ENCODE measurements around the gene IL22RA1. TPM values are rescaled to one million over a fixed set of nuclear protein-coding genes. Genes with fewer than 3 reads are reported as not detected.

IL22RA1 gene
- total and polyA plus RNA-seq, 10 of the 15 experiments (the other 5 are each of a cell fraction or from before 2014, with no cell fraction given), result not detected

DNA sequence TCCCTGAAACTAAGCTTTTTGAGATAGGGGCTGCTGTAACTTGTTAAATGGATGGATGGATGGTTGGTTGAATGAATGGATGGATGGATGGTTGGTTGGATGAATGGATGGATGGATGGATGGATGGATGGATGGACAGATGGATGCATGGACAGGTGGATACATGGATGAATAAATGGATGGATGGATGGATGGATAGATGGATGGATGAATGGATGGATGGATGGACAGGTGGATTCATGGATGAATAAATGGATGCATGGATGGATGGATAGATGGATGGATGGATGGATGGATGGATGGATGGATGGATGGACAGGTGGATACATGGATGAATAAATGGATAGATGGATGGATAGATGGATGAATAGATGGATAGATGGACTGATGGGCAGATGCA lies 57.9 kb downstream of the IL22RA1 start (continued):
- TF ChIP-seq, protein P1, sequence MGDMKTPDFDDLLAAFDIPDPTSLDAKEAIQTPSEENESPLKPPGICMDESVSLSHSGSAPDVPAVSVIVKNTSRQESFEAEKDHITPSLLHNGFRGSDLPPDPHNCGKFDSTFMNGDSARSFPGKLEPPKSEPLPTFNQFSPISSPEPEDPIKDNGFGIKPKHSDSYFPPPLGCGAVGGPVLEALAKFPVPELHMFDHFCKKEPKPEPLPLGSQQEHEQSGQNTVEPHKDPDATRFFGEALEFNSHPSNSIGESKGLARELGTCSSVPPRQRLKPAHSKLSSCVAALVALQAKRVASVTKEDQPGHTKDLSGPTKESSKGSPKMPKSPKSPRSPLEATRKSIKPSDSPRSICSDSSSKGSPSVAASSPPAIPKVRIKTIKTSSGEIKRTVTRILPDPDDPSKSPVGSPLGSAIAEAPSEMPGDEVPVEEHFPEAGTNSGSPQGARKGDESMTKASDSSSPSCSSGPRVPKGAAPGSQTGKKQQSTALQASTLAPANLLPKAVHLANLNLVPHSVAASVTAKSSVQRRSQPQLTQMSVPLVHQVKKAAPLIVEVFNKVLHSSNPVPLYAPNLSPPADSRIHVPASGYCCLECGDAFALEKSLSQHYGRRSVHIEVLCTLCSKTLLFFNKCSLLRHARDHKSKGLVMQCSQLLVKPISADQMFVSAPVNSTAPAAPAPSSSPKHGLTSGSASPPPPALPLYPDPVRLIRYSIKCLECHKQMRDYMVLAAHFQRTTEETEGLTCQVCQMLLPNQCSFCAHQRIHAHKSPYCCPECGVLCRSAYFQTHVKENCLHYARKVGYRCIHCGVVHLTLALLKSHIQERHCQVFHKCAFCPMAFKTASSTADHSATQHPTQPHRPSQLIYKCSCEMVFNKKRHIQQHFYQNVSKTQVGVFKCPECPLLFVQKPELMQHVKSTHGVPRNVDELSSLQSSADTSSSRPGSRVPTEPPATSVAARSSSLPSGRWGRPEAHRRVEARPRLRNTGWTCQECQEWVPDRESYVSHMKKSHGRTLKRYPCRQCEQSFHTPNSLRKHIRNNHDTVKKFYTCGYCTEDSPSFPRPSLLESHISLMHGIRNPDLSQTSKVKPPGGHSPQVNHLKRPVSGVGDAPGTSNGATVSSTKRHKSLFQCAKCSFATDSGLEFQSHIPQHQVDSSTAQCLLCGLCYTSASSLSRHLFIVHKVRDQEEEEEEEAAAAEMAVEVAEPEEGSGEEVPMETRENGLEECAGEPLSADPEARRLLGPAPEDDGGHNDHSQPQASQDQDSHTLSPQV (IDR thresholded peaks at IDR 0.05), result no peak
- no peak for TF ChIP-seq NFYA (IDR thresholded peaks at IDR 0.05; ENCODE audit: borderline replicate concordance, low read depth, low read length)

DNA sequence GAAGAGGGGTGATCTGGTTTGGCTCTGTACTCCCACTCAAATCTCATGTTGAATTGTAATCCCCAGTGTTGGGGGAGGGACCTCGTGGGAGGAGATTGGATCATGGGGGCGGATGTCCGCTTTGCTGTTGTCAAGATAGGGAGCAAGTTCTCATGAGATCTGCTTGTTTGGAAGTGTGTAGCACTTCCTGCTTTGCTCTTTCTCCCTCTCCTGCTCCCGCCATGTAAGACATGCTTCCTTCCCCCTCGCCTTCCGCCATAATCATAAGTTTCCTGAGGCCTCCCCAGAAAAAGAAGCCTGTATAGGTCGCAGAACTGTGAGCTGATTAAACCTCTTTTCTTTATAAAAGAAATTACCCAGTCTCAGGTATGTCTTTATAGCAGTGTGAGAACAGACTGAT lies 58.9 kb downstream of the IL22RA1 start:
- DNase-seq (ENCODE audit: low read depth, low spot score) (no peak), ATAC-seq (no peak), FAIRE-seq (no peak)
- no peak overlapping the region for H3K4me2 ChIP-seq (ENCODE audit: control insufficient read depth, insufficient read depth)
- WGBS (ENCODE audit: insufficient coverage, insufficient replicate concordance, low lambda C conversion rate, missing lambda C conversion rate), result 42% methylated on average over 7 of the region's 7 CpGs
- in situ Hi-C loops (cut with MboI) (no loop called here), intact Hi-C loops (cut with micrococcal nuclease; ENCODE audit: unreplicated experiment) (no loop called here)
- H3K4me3 ChIP-seq, result no peak overlapping the region
- no peaks in the 10 kb centered on the region for H3K9me3 ChIP-seq (replicated peaks; ENCODE audit: control insufficient read depth, insufficient read depth, low read length)
- H3K27ac ChIP-seq (ENCODE audit: control insufficient read depth, insufficient read depth), result no peak overlapping the region
- H4K20me1 ChIP-seq (ENCODE audit: control insufficient read depth, insufficient read depth), result no peaks in the 10 kb centered on the region
- RAD21 ChIA-PET (ENCODE audit: unreplicated experiment), result no interaction called here
- TF ChIP-seq, protein P2, sequence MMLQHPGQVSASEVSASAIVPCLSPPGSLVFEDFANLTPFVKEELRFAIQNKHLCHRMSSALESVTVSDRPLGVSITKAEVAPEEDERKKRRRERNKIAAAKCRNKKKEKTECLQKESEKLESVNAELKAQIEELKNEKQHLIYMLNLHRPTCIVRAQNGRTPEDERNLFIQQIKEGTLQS (IDR thresholded peaks at IDR 0.05; ENCODE audit: borderline replicate concordance, extremely low read depth, low read depth, low read length), result no peak
- TF ChIP-seq CHD1 (IDR thresholded peaks at IDR 0.05; ENCODE audit: low read depth, low read length) (no peak), KLF5 (IDR thresholded peaks at IDR 0.05; ENCODE audit: partially characterized antibody) (no peak), STAT1 (conservative IDR thresholded peaks at IDR 0.05) (no peak), NR2C2 (IDR thresholded peaks at IDR 0.05; ENCODE audit: borderline replicate concordance, control insufficient read depth, insufficient read length, low read depth) (no peak), ZNF24 (IDR thresholded peaks at IDR 0.05) (no peak), POU2F2 (IDR thresholded peaks at IDR 0.05; ENCODE audit: borderline replicate concordance, low read depth, low read length) (no peak), CREM (IDR thresholded peaks at IDR 0.05; ENCODE audit: low read depth) (no peak), MTA3 (IDR thresholded peaks at IDR 0.05; ENCODE audit: borderline replicate concordance, low read length) (no peak), ZNF384 (IDR thresholded peaks at IDR 0.05; ENCODE audit: borderline replicate concordance, low read depth, low read length) (no peak), MEF2B (IDR thresholded peaks at IDR 0.05; ENCODE audit: partially characterized antibody, poor library complexity, severe bottlenecking) (no peak), CHD2 (IDR thresholded peaks at IDR 0.05; ENCODE audit: borderline replicate concordance, low read depth, low read length) (no peak), IKZF1 (conservative IDR thresholded peaks at IDR 0.05) (no peak)
- TF ChIP-seq, protein P3, sequence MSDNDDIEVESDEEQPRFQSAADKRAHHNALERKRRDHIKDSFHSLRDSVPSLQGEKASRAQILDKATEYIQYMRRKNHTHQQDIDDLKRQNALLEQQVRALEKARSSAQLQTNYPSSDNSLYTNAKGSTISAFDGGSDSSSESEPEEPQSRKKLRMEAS (IDR thresholded peaks at IDR 0.05; ENCODE audit: low read depth, low read length), result no peak
- TF ChIP-seq, protein P4, sequence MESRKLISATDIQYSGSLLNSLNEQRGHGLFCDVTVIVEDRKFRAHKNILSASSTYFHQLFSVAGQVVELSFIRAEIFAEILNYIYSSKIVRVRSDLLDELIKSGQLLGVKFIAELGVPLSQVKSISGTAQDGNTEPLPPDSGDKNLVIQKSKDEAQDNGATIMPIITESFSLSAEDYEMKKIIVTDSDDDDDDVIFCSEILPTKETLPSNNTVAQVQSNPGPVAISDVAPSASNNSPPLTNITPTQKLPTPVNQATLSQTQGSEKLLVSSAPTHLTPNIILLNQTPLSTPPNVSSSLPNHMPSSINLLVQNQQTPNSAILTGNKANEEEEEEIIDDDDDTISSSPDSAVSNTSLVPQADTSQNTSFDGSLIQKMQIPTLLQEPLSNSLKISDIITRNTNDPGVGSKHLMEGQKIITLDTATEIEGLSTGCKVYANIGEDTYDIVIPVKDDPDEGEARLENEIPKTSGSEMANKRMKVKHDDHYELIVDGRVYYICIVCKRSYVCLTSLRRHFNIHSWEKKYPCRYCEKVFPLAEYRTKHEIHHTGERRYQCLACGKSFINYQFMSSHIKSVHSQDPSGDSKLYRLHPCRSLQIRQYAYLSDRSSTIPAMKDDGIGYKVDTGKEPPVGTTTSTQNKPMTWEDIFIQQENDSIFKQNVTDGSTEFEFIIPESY (IDR thresholded peaks at IDR 0.05), result no peak
- no peaks in the 10 kb centered on the region for H3K36me3 ChIP-seq (ENCODE audit: control insufficient read depth in 2 of 2, insufficient read depth in 2 of 2, low read length in 1 of 2)
- H2AFZ ChIP-seq (ENCODE audit: control insufficient read depth, low read depth, low read length), result no peak overlapping the region
- H3K9ac ChIP-seq (ENCODE audit: control insufficient read depth, insufficient read depth, low read length), result no peak overlapping the region
- POLR2A ChIA-PET, result no interaction called here
- H3K79me2 ChIP-seq (ENCODE audit: control insufficient read depth, insufficient read depth, low read length), result no peaks in the 10 kb centered on the region
- no TSS peak for BruUV-seq (replicated peaks)
- CTCF ChIA-PET, result interaction anchor here (1.0 kb wide), 1 partner anchor 13 kb away, joined by 3 read pairs; no protein-coding TSS in a partner anchor
- SMC1A ChIA-PET (ENCODE audit: uncharacterized antibody, unreplicated experiment), result no interaction called here
- H3K27me3 ChIP-seq (replicated peaks in 1 of 2; ENCODE audit: control insufficient read depth in 2 of 2, insufficient read depth in 2 of 2, low read length in 1 of 2), result peaks cover 0 to 7% of the 10 kb centered on the region in 2 experiments; a peak in 2 of 4 replicates
- no peaks in the 10 kb centered on the region for H3K4me1 ChIP-seq (ENCODE audit: control insufficient read depth, insufficient read depth, low read length)
